Panc1 (cell line): ENCODE measurements around the gene RIF1. TPM values are rescaled to one million over a fixed set of nuclear protein-coding genes. Genes with fewer than 3 reads are reported as not detected.

Experiments used
- ATAC-seq: fragments of 200-7000 bp; cut with Tn5 transposase; 2 replicates; pipeline ENCODE4 v1.9.1; 2020; ENCODE audit warnings: mild to moderate bottlenecking, moderate library complexity
- BruUV-seq: library from RNA; stranded (reverse); fragments of 400-500 nt; replicated peaks from 2 replicates; lab custom pipeline; 2021; lab: Mats Ljungman, UMichigan
- CTCF ChIA-PET: fragments of 300-600 bp; sonication (Branson Sonifier 250); formaldehyde crosslinking; loops from one replicate; lab custom pipeline; 2022; ENCODE audit warnings: antibody characterized with exemption; lab: Charles Lee
- POLR2A ChIA-PET: fragments of 300-600 bp; sonication (Branson Sonifier 250); formaldehyde crosslinking; loops from one replicate; lab custom pipeline; 2022; ENCODE audit warnings: antibody characterized with exemption; lab: Charles Lee
- DNase-seq: peaks from one replicate; pipeline ENCODE4 v3.0.0-alpha.2; 2010; ENCODE audit warnings: low read depth, low spot score
- H3K27ac ChIP-seq: 2 replicates; pipeline ENCODE4 v1.5.1; 2011; ENCODE audit warnings: mild to moderate bottlenecking, low read length, inconsistent platforms
- H3K27me3 ChIP-seq: fragments of 200-500 bp; sonication (Bioruptor generic); 2 replicates; pipeline ENCODE4 v1.6.0; 2014; ENCODE audit warnings: low read length, inconsistent platforms; ENCODE audit not compliant: control insufficient read depth, insufficient read depth
- H3K36me3 ChIP-seq: fragments of 200-500 bp; sonication (Bioruptor generic); 2 replicates; pipeline ENCODE4 v1.5.1; 2014; ENCODE audit warnings: inconsistent platforms, mild to moderate bottlenecking, low read length, moderate library complexity; ENCODE audit not compliant: control insufficient read depth, insufficient read depth
- H3K4me1 ChIP-seq: 2 replicates; pipeline ENCODE4 v1.5.1; 2011; ENCODE audit warnings: inconsistent platforms, mild to moderate bottlenecking, low read length, moderate library complexity; ENCODE audit not compliant: control insufficient read depth, insufficient read depth
- H3K4me3 ChIP-seq, 2 experiments: 2 replicates each; pipeline ENCODE4 v1.5.1; 2011 to 2012; ENCODE audit warnings: low read depth in 2 of 2, low read length in 2 of 2, mild to moderate bottlenecking in 2 of 2, inconsistent platforms in 1 of 2, moderate library complexity in 1 of 2
- H3K9me3 ChIP-seq: fragments of 200-500 bp; sonication (Bioruptor generic); 2 replicates; pipeline ENCODE4 v1.5.1; 2014; ENCODE audit warnings: low read depth, mild to moderate bottlenecking, inconsistent platforms, low read length, moderate library complexity; ENCODE audit not compliant: control insufficient read depth, insufficient read depth
- POLR2AphosphoS5 ChIP-seq: IDR thresholded peaks from 2 replicates; pipeline ENCODE4 v1.6.1; 2012; ENCODE audit warnings: mild to moderate bottlenecking, low read depth, low read length, moderate library complexity
- REST ChIP-seq, 2 experiments: IDR thresholded peaks; 2 replicates each; pipeline ENCODE4 v1.6.1; 2011 to 2012; ENCODE audit warnings: low read depth in 2 of 2, control low read depth in 1 of 2, low read length in 1 of 2, mild to moderate bottlenecking in 1 of 2, moderate library complexity in 1 of 2; ENCODE audit not compliant: insufficient read depth in 1 of 2
- SIN3A ChIP-seq: IDR thresholded peaks from 2 replicates; pipeline ENCODE4 v1.6.1; 2012; ENCODE audit warnings: low read depth, mild to moderate bottlenecking, low read length, moderate library complexity, borderline replicate concordance; ENCODE audit not compliant: insufficient read depth
- TCF7L2 ChIP-seq: IDR thresholded peaks from 2 replicates; pipeline ENCODE4 v1.6.1; 2011; ENCODE audit warnings: mild to moderate bottlenecking, low read depth, low read length, inconsistent platforms
- in situ Hi-C: cut with HindIII; loops from 2 replicates; pipeline ENCODE4 v1.10.0; 2016; ENCODE audit warnings: low sequenced_read_pairs, low pct_unique_long_range_greater_than_20kb
- intact Hi-C: fragments of 100-400 bp; cut with micrococcal nuclease; formaldehyde crosslinking; loops from one replicate; pipeline ENCODE4 v1.10.0; 2022; ENCODE audit not compliant: unreplicated experiment
- total RNA-seq: library from RNA; stranded (reverse); gene quantifications from one replicate; pipeline ENCODE4 v1.2.1, GENCODE V29; 2021; ENCODE audit not compliant: unreplicated experiment
- TF ChIP-seq, protein P1 (sequence below): fragments of 450-650 bp; IDR thresholded peaks from 2 replicates; pipeline ENCODE4 v1.5.1; 2017; ENCODE audit warnings: mild to moderate bottlenecking

RIF1 gene
- total RNA-seq, 1 experiment from 2014 or later: 57.7 TPM

DNA sequence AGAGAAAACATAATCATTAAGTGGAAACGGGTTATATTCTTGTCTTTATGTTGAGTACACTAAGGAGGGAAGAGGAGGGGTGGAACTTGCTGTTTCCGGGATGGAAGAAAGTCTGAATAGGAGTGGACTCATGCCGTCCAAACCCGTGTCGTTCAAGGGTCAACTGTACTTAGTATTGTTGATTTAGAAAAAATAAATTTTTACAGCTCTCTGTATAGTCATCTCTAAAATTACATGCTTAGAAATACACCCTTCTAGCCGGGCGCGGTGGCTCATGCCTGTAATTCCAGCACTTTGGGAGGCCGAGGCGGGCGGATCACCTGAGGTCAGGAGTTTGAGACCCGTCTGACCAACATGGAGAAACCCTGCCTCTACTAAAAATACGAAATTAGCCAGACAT lies 29.4 kb downstream of the RIF1 start:
- no peak overlapping the region for H3K27ac ChIP-seq
- ATAC-seq (no peak), DNase-seq (no peak)
- CTCF ChIA-PET: no interaction called here
- in situ Hi-C loops: no loop called here
- H3K4me3 ChIP-seq: no peak overlapping the region
- BruUV-seq: no TSS peak
- POLR2A ChIA-PET: no interaction called here
- H3K4me1 ChIP-seq: no peaks in the 10 kb centered on the region
- peaks cover 64% of the 10 kb centered on the region for H3K36me3 ChIP-seq
- TF ChIP-seq, protein P1, sequence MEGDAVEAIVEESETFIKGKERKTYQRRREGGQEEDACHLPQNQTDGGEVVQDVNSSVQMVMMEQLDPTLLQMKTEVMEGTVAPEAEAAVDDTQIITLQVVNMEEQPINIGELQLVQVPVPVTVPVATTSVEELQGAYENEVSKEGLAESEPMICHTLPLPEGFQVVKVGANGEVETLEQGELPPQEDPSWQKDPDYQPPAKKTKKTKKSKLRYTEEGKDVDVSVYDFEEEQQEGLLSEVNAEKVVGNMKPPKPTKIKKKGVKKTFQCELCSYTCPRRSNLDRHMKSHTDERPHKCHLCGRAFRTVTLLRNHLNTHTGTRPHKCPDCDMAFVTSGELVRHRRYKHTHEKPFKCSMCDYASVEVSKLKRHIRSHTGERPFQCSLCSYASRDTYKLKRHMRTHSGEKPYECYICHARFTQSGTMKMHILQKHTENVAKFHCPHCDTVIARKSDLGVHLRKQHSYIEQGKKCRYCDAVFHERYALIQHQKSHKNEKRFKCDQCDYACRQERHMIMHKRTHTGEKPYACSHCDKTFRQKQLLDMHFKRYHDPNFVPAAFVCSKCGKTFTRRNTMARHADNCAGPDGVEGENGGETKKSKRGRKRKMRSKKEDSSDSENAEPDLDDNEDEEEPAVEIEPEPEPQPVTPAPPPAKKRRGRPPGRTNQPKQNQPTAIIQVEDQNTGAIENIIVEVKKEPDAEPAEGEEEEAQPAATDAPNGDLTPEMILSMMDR: no peak
- TF ChIP-seq REST (IDR thresholded peaks at IDR 0.05; ENCODE audit: insufficient read depth in 1 of 2, low read depth in 2 of 2, low read length in 1 of 2) (no peak), TCF7L2 (no peak), POLR2AphosphoS5 (no peak), SIN3A (no peak)
- intact Hi-C loops: no loop called here
- H3K27me3 ChIP-seq: no peaks in the 10 kb centered on the region
- no peaks in the 10 kb centered on the region for H3K9me3 ChIP-seq

- POLR2A ChIA-PET: no interaction called here
- no peak overlapping the region for H3K27ac ChIP-seq
- no peak for DNase-seq
- no peaks in the 10 kb centered on the region for H3K27me3 ChIP-seq
- H3K4me1 ChIP-seq: no peaks in the 10 kb centered on the region
- intact Hi-C loops: no loop called here
- TF ChIP-seq SIN3A (no peak), TCF7L2 (no peak), REST (IDR thresholded peaks at IDR 0.05; ENCODE audit: insufficient read depth in 1 of 2, low read depth in 2 of 2, low read length in 1 of 2) (no peak), POLR2AphosphoS5 (no peak)
- TF ChIP-seq, protein P1: no peak
- BruUV-seq: no TSS peak
- no peaks in the 10 kb centered on the region for H3K9me3 ChIP-seq
- H3K36me3 ChIP-seq: peaks cover 74% of the 10 kb centered on the region
- no peak for ATAC-seq
- CTCF ChIA-PET: no interaction called here
- in situ Hi-C loops: no loop called here
- no peak overlapping the region for H3K4me3 ChIP-seq
Observed at GRCh38 chr2:151459358-151459757, 49.7 kb downstream of the RIF1 start.
